Stimulated activated CD8-positive, alpha-beta memory T cell treated with anti-CD3 and anti-CD28 coated beads, Interleukin-7, amount 100 ng/mL, for 24 hours (primary cell): Measurements from ENCODE around the gene LILRB3.
A peak's percentile ranks its signal among the peaks of the same experiment; 100 is the strongest.
"Not testable (repeated sequence)": the region's sequence is repeated elsewhere in the genome, so short reads cannot be mapped to it uniquely, and the experiment has no call there.

ENCODE experiments used
- DNase-seq: peaks from one replicate; pipeline ENCODE4 v3.0.0-alpha.2; 2020; ENCODE audit warnings: low read depth

LILRB3 gene

GRCh38 chr19:54222474-54223276 is at the start of gene LILRB3:
Gene LILRB3 (minus strand): TSS chr19:54223007. CDS start chr19:54222976, 31 bp downstream.
- not testable (repeated sequence) for DNase-seq

GRCh38 chr19:54272181-54272580 is 49.4 kb upstream of the LILRB3 start:
- not testable (repeated sequence) for DNase-seq

- DNase-seq: not testable (repeated sequence)
These were observed 48.8 kb upstream of the LILRB3 start for GRCh38 chr19:54271587-54271986.

GRCh38 chr19:54271106-54271505 is 48.3 kb upstream of the LILRB3 start:
- DNase-seq: no peak

DNA sequence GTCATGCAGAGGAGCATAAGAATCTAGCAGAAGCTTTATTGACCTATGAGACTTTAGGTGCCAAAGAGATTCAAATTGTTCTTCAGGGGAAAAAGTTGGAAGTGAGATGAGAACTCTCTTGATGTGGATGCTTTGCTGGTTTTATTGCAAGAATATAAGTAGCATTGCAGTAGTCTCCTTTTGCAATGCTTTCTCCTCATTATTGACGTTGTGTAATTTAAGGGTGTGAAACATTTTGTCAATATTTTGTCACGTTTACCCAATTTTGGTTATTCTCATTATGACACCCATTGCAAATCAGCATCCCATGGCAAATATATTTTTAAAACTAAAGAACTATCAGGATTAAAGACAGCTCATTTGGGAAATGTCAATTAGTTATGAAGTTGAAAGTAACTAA is 46.1 kb upstream of the LILRB3 start:
- DNase-seq: no peak

- peak; percentile 60 for DNase-seq
These were observed 43.3 kb upstream of the LILRB3 start for GRCh38 chr19:54266133-54266532.

DNA sequence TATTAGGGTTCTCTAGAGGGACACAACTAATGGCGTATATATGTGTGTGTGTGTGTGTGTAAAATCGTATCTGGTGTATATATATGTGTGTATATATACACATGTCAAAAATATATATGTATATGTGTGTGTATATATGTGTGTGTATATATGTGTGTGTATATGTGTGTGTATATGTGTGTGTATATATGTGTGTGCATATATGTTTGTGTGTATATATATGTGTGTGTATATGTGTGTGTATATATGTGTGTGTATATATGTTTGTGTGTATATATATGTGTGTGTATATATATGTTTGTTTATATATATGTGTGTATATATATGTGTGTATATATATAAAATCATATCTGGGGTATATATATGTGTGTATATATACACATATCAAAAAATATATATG is 39.7 kb upstream of the LILRB3 start:
- DNase-seq: no peak

GRCh38 chr19:54262066-54262465 is 39.3 kb upstream of the LILRB3 start:
- no peak for DNase-seq

GRCh38 chr19:54257116-54257480 is 34.3 kb upstream of the LILRB3 start, which contains the start of gene LILRB5:
Gene LILRB5 (minus strand): TSS chr19:54257273. CDS start chr19:54257193, 80 bp downstream.
- no peak for DNase-seq

DNA sequence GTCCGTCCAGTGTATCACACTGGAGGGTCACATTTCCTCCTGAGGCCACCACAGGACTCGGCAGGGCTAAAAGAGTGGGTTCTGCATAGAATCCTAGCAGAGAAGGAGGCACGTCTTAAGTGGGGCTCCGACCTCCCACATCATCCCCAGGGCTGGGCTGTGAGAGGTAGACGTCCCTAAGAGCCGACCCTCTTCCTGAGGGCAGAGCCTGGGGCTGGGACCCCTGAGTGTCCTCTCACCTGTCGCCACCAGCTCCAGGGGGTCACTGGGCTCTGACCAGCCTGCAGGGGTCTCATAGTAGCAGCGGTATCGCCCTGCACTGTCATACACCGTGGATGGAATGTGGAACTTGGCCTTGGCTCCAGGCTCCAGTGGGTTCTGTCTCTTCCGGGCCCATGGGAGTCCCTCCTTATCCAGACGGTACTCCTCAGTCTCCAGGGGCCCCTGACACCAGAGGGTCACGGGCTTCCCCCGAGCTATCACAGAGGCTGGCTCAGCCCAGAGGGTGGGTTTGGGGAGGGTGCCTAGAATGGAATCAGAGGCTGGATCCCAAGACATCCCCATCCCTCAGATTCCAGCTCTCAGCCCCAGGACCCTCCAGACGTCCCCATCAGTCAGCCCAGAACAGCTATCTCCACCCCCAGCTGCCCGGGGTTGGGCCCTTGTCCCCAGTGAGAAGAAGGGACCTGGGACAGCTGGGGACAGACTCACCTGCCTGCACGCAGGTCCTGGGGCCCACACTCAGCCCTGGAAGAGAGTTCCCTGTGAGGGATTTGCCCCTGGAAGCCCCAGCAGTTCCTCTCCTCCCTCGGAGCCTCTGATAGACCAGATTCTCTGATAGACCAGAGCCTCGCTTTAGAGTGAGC is 33.7 kb upstream of the LILRB3 start:
- no peak for DNase-seq

DNA sequence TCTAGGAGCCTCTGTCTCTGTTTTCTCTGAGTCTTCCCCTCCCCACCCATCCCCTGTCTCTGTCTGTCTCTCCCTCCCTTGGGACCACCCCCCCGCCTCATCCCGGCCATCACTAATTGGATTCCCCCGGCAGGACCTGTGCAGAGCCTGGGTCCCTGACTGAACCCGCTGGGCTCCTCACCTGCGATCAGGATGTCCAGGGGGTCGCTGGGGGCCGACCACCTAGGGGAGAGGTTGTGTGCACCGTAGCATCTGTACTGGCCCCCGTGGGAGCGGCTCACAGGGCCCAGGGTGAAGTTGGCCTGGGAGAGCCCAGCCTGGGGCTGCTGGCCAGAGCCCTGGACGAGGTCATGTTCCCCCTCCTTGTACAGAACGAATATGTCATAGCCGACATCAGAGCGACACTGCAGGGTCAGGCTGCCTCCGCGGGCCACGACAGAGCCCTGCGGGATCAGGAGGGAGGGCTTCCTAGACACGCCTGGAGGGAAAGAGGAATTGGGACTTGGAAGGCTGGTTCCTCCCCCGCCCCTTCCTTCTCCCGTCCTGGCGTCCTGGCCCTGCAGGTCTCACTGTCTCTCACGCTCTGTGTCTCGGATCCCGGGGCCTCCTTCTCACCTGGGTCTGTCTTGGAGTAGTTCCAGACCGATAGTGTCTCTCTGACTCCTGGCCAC is 32.4 kb upstream of the LILRB3 start:
- DNase-seq: no peak

- DNase-seq: no peak
These were observed 31.5 kb upstream of the LILRB3 start for GRCh38 chr19:54254195-54254906.

- no peak for DNase-seq
These were observed 30.8 kb upstream of the LILRB3 start for GRCh38 chr19:54253331-54254194.

GRCh38 chr19:54252845-54253244 is 30.0 kb upstream of the LILRB3 start:
- DNase-seq: no peak

DNA sequence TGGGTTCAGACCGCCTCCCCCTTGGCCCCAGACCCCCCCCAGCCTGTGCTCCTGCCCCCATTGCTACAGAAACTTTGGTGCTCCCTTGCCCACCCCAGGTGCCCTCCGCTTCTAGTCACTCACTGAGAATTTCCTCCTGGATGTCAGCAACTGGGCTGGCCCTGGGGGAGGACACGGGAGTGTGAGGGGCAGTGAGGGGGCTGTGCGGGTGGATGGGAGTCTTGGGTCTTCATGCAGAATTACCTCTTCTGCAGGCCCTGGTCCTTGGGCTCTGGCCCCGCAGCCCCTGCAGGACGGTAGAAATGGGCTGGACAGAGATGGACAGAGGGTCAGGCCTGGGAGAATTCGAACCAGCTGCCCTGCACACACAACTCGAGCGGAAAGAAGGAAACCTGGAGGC is 29.4 kb upstream of the LILRB3 start:
- no peak for DNase-seq

GRCh38 chr19:54248016-54248601 is 25.3 kb upstream of the LILRB3 start:
- DNase-seq: peak; percentile 18

- no peak for DNase-seq
These were observed 24.5 kb upstream of the LILRB3 start for GRCh38 chr19:54247106-54247930.

- DNase-seq: no peak
These were observed 23.1 kb upstream of the LILRB3 start for GRCh38 chr19:54245936-54246335.

- not testable (repeated sequence) for DNase-seq
These were observed 21.0 kb upstream of the LILRB3 start for GRCh38 chr19:54243809-54244208.
